Keratinocyte (primary cell): ENCODE measurements around the gene FNTB. TPM values are rescaled to one million over a fixed set of nuclear protein-coding genes. Genes with fewer than 3 reads are reported as not detected.

ENCODE experiments used
- DNase-seq: peaks from one replicate; pipeline ENCODE4 v3.0.0-alpha.2; 2011; ENCODE audit warnings: low read depth, missing footprints, low spot score
- FAIRE-seq: peaks from 2 replicates; lab custom pipeline; 2011; peaks lifted over from hg19 to GRCh38; lab: Jason Lieb, UNC
- H2AFZ ChIP-seq: 2 replicates; pipeline ENCODE4 v1.6.0; 2012; ENCODE audit warnings: low read length, control low read depth, inconsistent platforms; ENCODE audit not compliant: control insufficient read depth
- H3K27ac ChIP-seq: 2 replicates; pipeline ENCODE4 v1.5.1; 2011; ENCODE audit warnings: low read length; ENCODE audit not compliant: control insufficient read depth, insufficient read depth
- H3K27me3 ChIP-seq: 3 replicates; pipeline ENCODE4 v1.6.0; 2011; ENCODE audit warnings: low read length; ENCODE audit not compliant: control insufficient read depth, insufficient read depth; ENCODE audit errors: extremely low read depth
- H3K36me3 ChIP-seq, 2 experiments: 2 replicates in 1 of 2; 3 replicates in 1 of 2; pipeline ENCODE4 v1.5.1; 2011; ENCODE audit warnings: low read length in 2 of 2, mild to moderate bottlenecking in 1 of 2; ENCODE audit not compliant: control insufficient read depth in 2 of 2, insufficient read depth in 2 of 2; ENCODE audit errors: extremely low read depth in 1 of 2
- H3K4me1 ChIP-seq: 3 replicates; pipeline ENCODE4 v1.5.1; 2011; ENCODE audit warnings: low read length; ENCODE audit not compliant: control insufficient read depth, insufficient read depth; ENCODE audit errors: extremely low read depth
- H3K4me2 ChIP-seq: 3 replicates; pipeline ENCODE4 v1.6.0; 2011; ENCODE audit warnings: low read depth, low read length; ENCODE audit not compliant: control insufficient read depth, insufficient read depth; ENCODE audit errors: extremely low read depth
- H3K4me3 ChIP-seq, 3 experiments: fragments of 200-600 bp in 1 of 3; sonication (generic) in 1 of 3; 2 replicates in 2 of 3; 3 replicates in 1 of 3; pipeline ENCODE4 v1.5.1; 2011 to 2016; ENCODE audit warnings: low read length in 3 of 3, mild to moderate bottlenecking in 3 of 3, control low read depth in 2 of 3, inconsistent platforms in 1 of 3, low read depth in 1 of 3, mixed read lengths in 1 of 3, mixed run types in 1 of 3, moderate library complexity in 1 of 3; ENCODE audit not compliant: control insufficient read depth in 2 of 3, insufficient read depth in 2 of 3; ENCODE audit errors: extremely low read depth in 1 of 3
- H3K79me2 ChIP-seq: 2 replicates; pipeline ENCODE4 v1.6.0; 2012; ENCODE audit warnings: low read length; ENCODE audit not compliant: control insufficient read depth, insufficient read depth
- H3K9ac ChIP-seq: 3 replicates; pipeline ENCODE4 v1.6.0; 2011; ENCODE audit warnings: low read length; ENCODE audit not compliant: control insufficient read depth, insufficient read depth; ENCODE audit errors: extremely low read depth
- H3K9me1 ChIP-seq: 3 replicates; pipeline ENCODE4 v1.6.0; 2011; ENCODE audit warnings: low read length; ENCODE audit not compliant: control insufficient read depth, insufficient read depth; ENCODE audit errors: extremely low read depth
- H3K9me3 ChIP-seq: 2 replicates; pipeline ENCODE4 v1.5.1; 2012; ENCODE audit warnings: low read depth, low read length; ENCODE audit not compliant: control insufficient read depth
- H4K20me1 ChIP-seq: 3 replicates; pipeline ENCODE4 v1.6.0; 2011; ENCODE audit warnings: low read length; ENCODE audit not compliant: control insufficient read depth, insufficient read depth; ENCODE audit errors: extremely low read depth
- EZH2 ChIP-seq: IDR thresholded peaks from one replicate; pipeline ENCODE4 v1.6.1; 2012; ENCODE audit warnings: inconsistent platforms, mild to moderate bottlenecking, low read length, moderate library complexity
- dilution Hi-C: fragments of 300-500 bp; cut with MboI; formaldehyde crosslinking; loops from one replicate; pipeline ENCODE4 v1.7.0; 2020; ENCODE audit warnings: low sequenced_read_pairs; ENCODE audit not compliant: extremely low pct_ligation_motif_present
- polyA plus RNA-seq, 5 experiments: library from polyadenylated mRNA; depleted of rRNA in 3 of 5; stranded (reverse) in 3 of 5; stranded (forward) in 1 of 5; unstranded in 1 of 5; fragments of >200 nt; gene quantifications; 1 replicate in 1 of 5; 2 replicates in 3 of 5; 3 replicates in 1 of 5; pipeline versions ENCODE4 v1.2.1 to v1.2.3, GENCODE V29; 2011 to 2012; ENCODE audit warnings: missing spikeins in 2 of 5, low read depth in 1 of 5, low replicate concordance in 1 of 5
- TF ChIP-seq, protein P1 (sequence below), 3 experiments: IDR thresholded peaks in 1 of 3; conservative IDR thresholded peaks in 1 of 3; optimal IDR thresholded peaks in 1 of 3; 2 replicates in 2 of 3; 3 replicates in 1 of 3; pipeline versions ENCODE3 to v1.5.1; 2011; ENCODE audit warnings: low read length in 3 of 3, mild to moderate bottlenecking in 3 of 3, moderate library complexity in 2 of 3, control low read depth in 1 of 3, inconsistent platforms in 1 of 3; ENCODE audit not compliant: insufficient read depth in 2 of 3; ENCODE audit errors: extremely low read depth in 1 of 3

FNTB gene
- polyA plus RNA-seq, 1 donor (not counting 4 experiments of a cell fraction or from before 2014, with no cell fraction given): 10.1 TPM

GRCh38 chr14:64954491-64955240 is 32.0 kb upstream of the FNTB start:
- Histone ChIP-seq H3K4me3 (no peak overlapping the region), H3K9me3 (no peaks in the 10 kb centered on the region), H3K79me2 (no peaks in the 10 kb centered on the region), H3K9ac (no peak overlapping the region), H2AFZ (no peak overlapping the region), H3K4me2 (no peak overlapping the region), H3K36me3 (no peaks in the 10 kb centered on the region), H3K9me1 (no peaks in the 10 kb centered on the region), H3K27ac (no peak overlapping the region), H4K20me1 (no peaks in the 10 kb centered on the region), H3K4me1 (peaks cover 5% of the 10 kb centered on the region), H3K27me3 (no peaks in the 10 kb centered on the region)
- DNase-seq (no peak), FAIRE-seq (no peak)
- TF ChIP-seq EZH2: no peak
- TF ChIP-seq, protein P1, sequence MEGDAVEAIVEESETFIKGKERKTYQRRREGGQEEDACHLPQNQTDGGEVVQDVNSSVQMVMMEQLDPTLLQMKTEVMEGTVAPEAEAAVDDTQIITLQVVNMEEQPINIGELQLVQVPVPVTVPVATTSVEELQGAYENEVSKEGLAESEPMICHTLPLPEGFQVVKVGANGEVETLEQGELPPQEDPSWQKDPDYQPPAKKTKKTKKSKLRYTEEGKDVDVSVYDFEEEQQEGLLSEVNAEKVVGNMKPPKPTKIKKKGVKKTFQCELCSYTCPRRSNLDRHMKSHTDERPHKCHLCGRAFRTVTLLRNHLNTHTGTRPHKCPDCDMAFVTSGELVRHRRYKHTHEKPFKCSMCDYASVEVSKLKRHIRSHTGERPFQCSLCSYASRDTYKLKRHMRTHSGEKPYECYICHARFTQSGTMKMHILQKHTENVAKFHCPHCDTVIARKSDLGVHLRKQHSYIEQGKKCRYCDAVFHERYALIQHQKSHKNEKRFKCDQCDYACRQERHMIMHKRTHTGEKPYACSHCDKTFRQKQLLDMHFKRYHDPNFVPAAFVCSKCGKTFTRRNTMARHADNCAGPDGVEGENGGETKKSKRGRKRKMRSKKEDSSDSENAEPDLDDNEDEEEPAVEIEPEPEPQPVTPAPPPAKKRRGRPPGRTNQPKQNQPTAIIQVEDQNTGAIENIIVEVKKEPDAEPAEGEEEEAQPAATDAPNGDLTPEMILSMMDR (optimal IDR thresholded peaks at IDR 0.05 in 1 of 3, IDR thresholded peaks at IDR 0.05 in 1 of 3, conservative IDR thresholded peaks at IDR 0.05 in 1 of 3; ENCODE audit: extremely low read depth in 1 of 3, insufficient read depth in 2 of 3, low read length in 3 of 3): no peak
- dilution Hi-C loops: no loop called here

DNA sequence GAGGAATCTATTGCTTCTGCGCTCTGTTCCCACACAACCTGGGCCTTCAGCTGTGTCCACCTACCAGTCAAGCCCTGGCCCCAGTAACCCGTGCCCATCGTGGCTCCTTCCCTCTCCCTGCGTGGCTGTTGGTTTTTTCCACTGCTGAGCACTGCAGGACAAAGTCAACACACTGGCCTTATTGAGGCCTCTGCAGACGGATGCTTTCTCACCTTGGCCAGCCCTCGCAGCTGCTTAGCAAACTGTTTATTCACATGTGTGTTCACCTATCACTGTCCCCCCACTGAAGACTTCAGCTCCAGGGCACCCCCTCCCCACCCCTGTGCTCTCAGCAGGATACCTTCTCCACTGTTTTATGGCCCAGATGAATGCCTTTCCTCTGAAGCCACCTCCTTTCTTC is 31.4 kb upstream of the FNTB start:
- Histone ChIP-seq H3K4me3 (no peak overlapping the region), H3K36me3 (no peaks in the 10 kb centered on the region), H3K27me3 (no peaks in the 10 kb centered on the region), H3K27ac (no peak overlapping the region), H3K79me2 (no peaks in the 10 kb centered on the region), H3K9ac (no peak overlapping the region), H3K9me1 (no peaks in the 10 kb centered on the region), H3K4me2 (no peak overlapping the region), H2AFZ (no peak overlapping the region), H3K9me3 (no peaks in the 10 kb centered on the region), H3K4me1 (peaks cover 5% of the 10 kb centered on the region), H4K20me1 (no peaks in the 10 kb centered on the region)
- DNase-seq (no peak), FAIRE-seq (no peak)
- dilution Hi-C loops: no loop called here
- TF ChIP-seq EZH2: no peak
- TF ChIP-seq, protein P1 (optimal IDR thresholded peaks at IDR 0.05 in 1 of 3, IDR thresholded peaks at IDR 0.05 in 1 of 3, conservative IDR thresholded peaks at IDR 0.05 in 1 of 3; ENCODE audit: extremely low read depth in 1 of 3, insufficient read depth in 2 of 3, low read length in 3 of 3): no peak
